ENCODE measurements around the gene ABLIM3.
"Not testable (repeated sequence)": the region's sequence is repeated elsewhere in the genome, so short reads cannot be mapped to it uniquely, and the experiment has no call there.

- not testable (repeated sequence) for TF ChIP-seq CTCF (IDR thresholded peaks at IDR 0.05; ENCODE audit: insufficient read depth, low read length); REST (IDR thresholded peaks at IDR 0.05; ENCODE audit: insufficient replicate concordance, low read depth); POLR2AphosphoS5 (IDR thresholded peaks at IDR 0.05; ENCODE audit: low read depth); GABPA (IDR thresholded peaks at IDR 0.05; ENCODE audit: low read depth); SPI1 (IDR thresholded peaks at IDR 0.05; ENCODE audit: borderline replicate concordance, low read depth)
These were observed 46.3 kb downstream of the ABLIM3 start for GRCh38 chr5:149187617-149188016.
